ENCODE data around the gene KRT31.

The KRT31 gene

GRCh38 chr17:41444186-41444585 lies 46.8 kb upstream of the KRT31 start:
- H3K36me3 ChIP-seq (ENCODE audit: insufficient read depth, low read length) = no peaks in the 10 kb centered on the region
- H3K4me2 ChIP-seq (ENCODE audit: insufficient read depth, low read length) = no peak overlapping the region
- no peak overlapping the region for H3K9ac ChIP-seq (ENCODE audit: low read depth, low read length)
- H3K9me3 ChIP-seq (ENCODE audit: insufficient read depth, low read length, severe bottlenecking) = no peaks in the 10 kb centered on the region
- H3K79me2 ChIP-seq (ENCODE audit: insufficient read depth, low read length) = no peaks in the 10 kb centered on the region
- TF ChIP-seq EZH2 (IDR thresholded peaks at IDR 0.05; ENCODE audit: borderline replicate concordance, low read depth, low read length, severe bottlenecking) = no peak
- TF ChIP-seq CTCF (IDR thresholded peaks at IDR 0.05; ENCODE audit: borderline replicate concordance, extremely low read depth, low read length, poor library complexity, severe bottlenecking) = no peak
- DNase-seq (no peak), ATAC-seq (ENCODE audit: insufficient read depth, low read depth) (no peak)
- H3K4me3 ChIP-seq (ENCODE audit: low read depth in 1 of 2, low read length in 2 of 2) = no peak overlapping the region
- H2AFZ ChIP-seq (ENCODE audit: low read depth, low read length) = no peak overlapping the region
- H3K4me1 ChIP-seq (ENCODE audit: insufficient read depth, low read length) = no peaks in the 10 kb centered on the region
- no peaks in the 10 kb centered on the region; the same call in 1 of the 2 replicates for H4K20me1 ChIP-seq (ENCODE audit: insufficient read depth, low read length)
- H3K27me3 ChIP-seq (ENCODE audit: insufficient read depth, low read length, poor library complexity) = peaks cover 27% of the 10 kb centered on the region
- H3K27ac ChIP-seq (ENCODE audit: low read length) = no peak overlapping the region

GRCh38 chr17:41442739-41443138 lies 45.3 kb upstream of the KRT31 start:
- H3K79me2 ChIP-seq (ENCODE audit: insufficient read depth, low read length) = no peaks in the 10 kb centered on the region
- peaks cover 22% of the 10 kb centered on the region for H3K27me3 ChIP-seq (ENCODE audit: insufficient read depth, low read length, poor library complexity)
- H3K9me3 ChIP-seq (ENCODE audit: insufficient read depth, low read length, severe bottlenecking) = no peaks in the 10 kb centered on the region
- H3K4me3 ChIP-seq (ENCODE audit: low read depth in 1 of 2, low read length in 2 of 2) = no peak overlapping the region
- no peak overlapping the region for H3K27ac ChIP-seq (ENCODE audit: low read length)
- DNase-seq (no peak), ATAC-seq (ENCODE audit: insufficient read depth, low read depth) (no peak)
- no peaks in the 10 kb centered on the region; the same call in 1 of the 2 replicates for H4K20me1 ChIP-seq (ENCODE audit: insufficient read depth, low read length)
- no peaks in the 10 kb centered on the region for H3K4me1 ChIP-seq (ENCODE audit: insufficient read depth, low read length)
- H3K4me2 ChIP-seq (ENCODE audit: insufficient read depth, low read length) = no peak overlapping the region
- no peak overlapping the region for H3K9ac ChIP-seq (ENCODE audit: low read depth, low read length)
- H3K36me3 ChIP-seq (ENCODE audit: insufficient read depth, low read length) = no peaks in the 10 kb centered on the region
- TF ChIP-seq CTCF (IDR thresholded peaks at IDR 0.05; ENCODE audit: borderline replicate concordance, extremely low read depth, low read length, poor library complexity, severe bottlenecking) (no peak), EZH2 (IDR thresholded peaks at IDR 0.05; ENCODE audit: borderline replicate concordance, low read depth, low read length, severe bottlenecking) (no peak)
- H2AFZ ChIP-seq (ENCODE audit: low read depth, low read length) = no peak overlapping the region

- no peaks in the 10 kb centered on the region for H3K79me2 ChIP-seq (ENCODE audit: insufficient read depth, low read length)
- no peak within 1 kb of the TSS for H3K4me3 ChIP-seq (ENCODE audit: low read depth in 1 of 2, low read length in 2 of 2)
- no peak within 1 kb of the TSS for H3K4me2 ChIP-seq (ENCODE audit: insufficient read depth, low read length)
- H3K9ac ChIP-seq (ENCODE audit: low read depth, low read length) = no peak within 1 kb of the TSS
- H3K27ac ChIP-seq (ENCODE audit: low read length) = no peak within 1 kb of the TSS
- peaks cover 22% of the 10 kb centered on the region for H3K27me3 ChIP-seq (ENCODE audit: insufficient read depth, low read length, poor library complexity)
- no peak for DNase-seq
- no peaks in the 10 kb centered on the region for H3K9me3 ChIP-seq (ENCODE audit: insufficient read depth, low read length, severe bottlenecking)
- H4K20me1 ChIP-seq (ENCODE audit: insufficient read depth, low read length) = no peaks in the 10 kb centered on the region; the same call in 1 of the 2 replicates
- no peak for ATAC-seq (ENCODE audit: insufficient read depth, low read depth)
- no peaks in the 10 kb centered on the region for H3K4me1 ChIP-seq (ENCODE audit: insufficient read depth, low read length)
- no peak for TF ChIP-seq CTCF (IDR thresholded peaks at IDR 0.05; ENCODE audit: borderline replicate concordance, extremely low read depth, low read length, poor library complexity, severe bottlenecking)
- TF ChIP-seq EZH2 (IDR thresholded peaks at IDR 0.05; ENCODE audit: borderline replicate concordance, low read depth, low read length, severe bottlenecking) = no peak
- no peak within 1 kb of the TSS for H2AFZ ChIP-seq (ENCODE audit: low read depth, low read length)
- H3K36me3 ChIP-seq (ENCODE audit: insufficient read depth, low read length) = no peaks in the 10 kb centered on the region
Observed at GRCh38 chr17:41440531-41441033, 43.2 kb upstream of the KRT31 start, which contains the start of gene KRT38. Gene KRT38, minus strand, starts transcription at chr17:41440983. Its CDS starts 62 bp downstream, at chr17:41440921.
